Nephron (organoid): ENCODE results near the gene CDC42BPB.

Experiments
- H3K27ac Mint-ChIP-seq, 3 experiments: 2 replicates each; pipeline ENCODE4 v1.8.0; 2020; ENCODE audit warnings: mixed read lengths in 3 of 3, mild to moderate bottlenecking in 2 of 3, moderate library complexity in 1 of 3
- H3K27me3 Mint-ChIP-seq: 2 replicates; pipeline ENCODE4 v1.8.0; 2021; ENCODE audit warnings: low read depth, mild to moderate bottlenecking, moderate library complexity, mixed read lengths
- H3K36me3 Mint-ChIP-seq: 2 replicates; pipeline ENCODE4 v1.8.0; 2020; ENCODE audit warnings: low read depth, mixed read lengths
- H3K4me1 Mint-ChIP-seq: 2 replicates; pipeline ENCODE4 v1.8.0; 2020; ENCODE audit warnings: mixed read lengths
- H3K4me3 Mint-ChIP-seq, 3 experiments: 2 replicates each; pipeline ENCODE4 v1.8.0; 2020; ENCODE audit warnings: mild to moderate bottlenecking in 3 of 3, mixed read lengths in 3 of 3, moderate library complexity in 2 of 3
- H3K9me3 Mint-ChIP-seq: 2 replicates; pipeline ENCODE4 v1.8.0; 2020; ENCODE audit warnings: mixed read lengths
- TF ChIP-seq, protein P1 (sequence below), 3 experiments: fragments of 200-600 bp; sonication (generic); IDR thresholded peaks; one replicate each; pipeline ENCODE4 v1.5.0; 2021; ENCODE audit warnings: antibody characterized with exemption in 3 of 3; ENCODE audit not compliant: unreplicated experiment in 3 of 3

Gene CDC42BPB

DNA sequence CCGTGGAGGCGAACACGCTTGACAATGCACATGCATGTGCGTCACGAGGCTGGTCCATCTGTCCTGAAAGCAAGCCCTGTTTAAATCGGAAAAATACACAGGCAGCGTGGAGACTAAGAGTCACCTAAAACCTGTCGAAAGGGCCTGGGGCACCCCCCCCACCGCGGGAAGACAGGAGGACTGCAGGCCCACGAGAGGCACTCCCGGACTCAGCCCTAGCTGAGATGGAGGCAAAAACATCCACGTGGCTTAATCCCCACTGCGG is 54.1 kb downstream of the CDC42BPB start:
- H3K27ac Mint-ChIP-seq: no peak overlapping the region
- H3K4me1 Mint-ChIP-seq: no peaks in the 10 kb centered on the region
- peaks cover 47% of the 10 kb centered on the region for H3K36me3 Mint-ChIP-seq
- no peaks in the 10 kb centered on the region for H3K9me3 Mint-ChIP-seq
- TF ChIP-seq, protein P1, sequence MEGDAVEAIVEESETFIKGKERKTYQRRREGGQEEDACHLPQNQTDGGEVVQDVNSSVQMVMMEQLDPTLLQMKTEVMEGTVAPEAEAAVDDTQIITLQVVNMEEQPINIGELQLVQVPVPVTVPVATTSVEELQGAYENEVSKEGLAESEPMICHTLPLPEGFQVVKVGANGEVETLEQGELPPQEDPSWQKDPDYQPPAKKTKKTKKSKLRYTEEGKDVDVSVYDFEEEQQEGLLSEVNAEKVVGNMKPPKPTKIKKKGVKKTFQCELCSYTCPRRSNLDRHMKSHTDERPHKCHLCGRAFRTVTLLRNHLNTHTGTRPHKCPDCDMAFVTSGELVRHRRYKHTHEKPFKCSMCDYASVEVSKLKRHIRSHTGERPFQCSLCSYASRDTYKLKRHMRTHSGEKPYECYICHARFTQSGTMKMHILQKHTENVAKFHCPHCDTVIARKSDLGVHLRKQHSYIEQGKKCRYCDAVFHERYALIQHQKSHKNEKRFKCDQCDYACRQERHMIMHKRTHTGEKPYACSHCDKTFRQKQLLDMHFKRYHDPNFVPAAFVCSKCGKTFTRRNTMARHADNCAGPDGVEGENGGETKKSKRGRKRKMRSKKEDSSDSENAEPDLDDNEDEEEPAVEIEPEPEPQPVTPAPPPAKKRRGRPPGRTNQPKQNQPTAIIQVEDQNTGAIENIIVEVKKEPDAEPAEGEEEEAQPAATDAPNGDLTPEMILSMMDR (IDR thresholded peaks at IDR 0.05; ENCODE audit: unreplicated experiment in 3 of 3): no peak
- no peaks in the 10 kb centered on the region for H3K27me3 Mint-ChIP-seq
- no peak overlapping the region for H3K4me3 Mint-ChIP-seq

DNA sequence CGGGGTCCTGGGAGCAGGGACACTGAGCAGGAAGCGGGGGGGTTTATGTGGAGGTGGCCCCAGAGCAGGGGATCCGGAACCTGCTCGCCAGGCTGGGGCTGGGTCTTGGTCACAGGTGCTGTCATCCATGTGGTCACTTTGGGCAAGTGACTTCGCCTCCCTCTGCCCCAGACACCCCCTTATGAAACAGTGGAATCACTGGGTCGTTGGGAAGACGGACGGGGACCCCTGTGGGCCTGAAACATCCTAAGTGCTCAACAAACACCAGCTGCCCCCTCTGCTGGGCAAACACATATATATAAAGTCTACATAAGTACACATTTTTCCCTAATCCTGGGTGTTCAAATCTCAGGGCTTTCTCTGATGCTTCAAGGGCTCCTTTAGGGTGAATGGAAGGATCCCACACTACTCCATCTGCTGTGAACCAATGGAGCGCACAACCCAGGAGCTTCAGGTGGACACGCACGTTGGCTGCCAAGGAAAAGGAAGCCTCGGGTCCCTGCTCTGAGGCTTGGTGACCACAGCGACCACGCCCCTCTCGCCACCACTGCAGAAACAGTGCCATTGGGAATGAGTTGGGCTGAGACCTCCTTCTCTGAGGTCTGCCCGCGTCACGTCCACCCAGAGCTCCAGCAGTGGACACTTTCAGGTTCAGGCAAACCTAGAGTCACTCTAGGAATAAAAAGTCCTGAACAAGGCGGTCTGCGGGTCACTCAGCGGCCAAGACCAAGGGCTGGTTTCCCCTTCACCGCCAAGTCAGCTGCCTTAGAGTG is 54.6 kb downstream of the CDC42BPB start:
- Mint-ChIP-seq H3K27ac (no peak overlapping the region), H3K36me3 (peaks cover 47% of the 10 kb centered on the region)

DNA sequence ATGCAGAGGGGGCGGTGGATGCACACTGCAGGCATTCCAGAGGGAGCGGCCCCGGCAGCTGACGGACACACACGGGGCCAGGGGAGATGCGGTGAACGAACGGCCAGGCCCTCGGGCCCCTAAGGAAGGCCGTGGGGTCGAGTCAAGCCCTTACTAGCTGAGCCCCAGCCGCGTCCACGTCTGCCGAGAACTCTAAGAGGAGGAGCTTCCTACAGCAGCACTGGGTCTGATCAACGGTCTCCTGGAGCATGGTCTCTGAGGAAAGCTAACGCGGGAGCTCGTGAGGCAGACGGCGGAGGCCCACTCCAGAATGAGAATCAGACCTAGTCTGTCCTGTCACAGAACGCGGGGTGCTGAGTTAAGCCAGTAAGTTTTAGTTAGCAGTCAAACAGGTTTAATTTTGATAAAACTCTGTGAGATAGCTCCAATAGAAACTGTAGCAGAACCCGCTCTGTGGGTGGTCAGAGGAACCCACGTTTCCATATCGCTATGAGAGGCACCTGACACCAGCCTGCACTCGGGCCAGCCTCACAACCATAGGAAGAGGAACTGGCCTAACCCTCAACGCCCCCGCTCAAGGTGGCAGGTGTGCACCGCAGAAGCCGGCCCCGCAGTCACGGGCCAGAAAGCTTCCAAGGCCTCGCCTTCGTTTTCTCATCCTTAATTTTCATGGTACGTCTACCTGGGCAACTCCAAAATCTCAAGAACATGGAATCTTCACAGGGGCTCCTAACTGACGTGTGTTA is 55.5 kb downstream of the CDC42BPB start:
- no peak overlapping the region for H3K4me3 Mint-ChIP-seq
- H3K27me3 Mint-ChIP-seq: no peaks in the 10 kb centered on the region

More for the DNA sequence above, 54.6 kb downstream of the CDC42BPB start:
- Mint-ChIP-seq H3K27me3 (no peaks in the 10 kb centered on the region), H3K4me1 (no peaks in the 10 kb centered on the region), H3K4me3 (no peak overlapping the region), H3K9me3 (no peaks in the 10 kb centered on the region)
- TF ChIP-seq, protein P1 (IDR thresholded peaks at IDR 0.05; ENCODE audit: unreplicated experiment in 3 of 3): no peak

DNA sequence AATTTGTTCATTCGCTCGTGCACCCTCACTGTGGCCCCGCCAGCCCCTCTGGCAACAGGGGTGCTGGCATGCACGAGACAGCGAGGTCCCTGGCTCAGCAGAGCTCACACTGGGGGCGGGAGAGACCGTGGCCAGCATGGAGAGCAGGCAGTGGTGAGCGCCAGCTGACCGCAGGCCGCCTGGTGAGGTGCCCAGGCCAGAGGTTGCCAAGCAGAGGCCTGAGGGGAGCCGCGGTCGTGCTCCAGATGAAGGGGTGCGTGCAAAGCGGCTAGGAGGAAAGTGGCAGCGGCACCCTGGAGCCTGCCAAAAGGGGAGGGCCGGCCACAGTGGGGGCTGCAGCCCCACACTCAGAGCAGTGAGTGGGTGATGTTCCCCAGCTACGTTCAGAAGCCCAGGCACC is 56.1 kb downstream of the CDC42BPB start:
- no peak overlapping the region for H3K27ac Mint-ChIP-seq
- H3K36me3 Mint-ChIP-seq: peaks cover 49% of the 10 kb centered on the region
- TF ChIP-seq, protein P1 (IDR thresholded peaks at IDR 0.05; ENCODE audit: unreplicated experiment in 3 of 3): no peak

More for the DNA sequence above, 55.5 kb downstream of the CDC42BPB start:
- TF ChIP-seq, protein P1 (IDR thresholded peaks at IDR 0.05; ENCODE audit: unreplicated experiment in 3 of 3): no peak
- no peak overlapping the region for H3K27ac Mint-ChIP-seq
- H3K4me1 Mint-ChIP-seq: no peaks in the 10 kb centered on the region
- peaks cover 47% of the 10 kb centered on the region for H3K36me3 Mint-ChIP-seq
- no peaks in the 10 kb centered on the region for H3K9me3 Mint-ChIP-seq

DNA sequence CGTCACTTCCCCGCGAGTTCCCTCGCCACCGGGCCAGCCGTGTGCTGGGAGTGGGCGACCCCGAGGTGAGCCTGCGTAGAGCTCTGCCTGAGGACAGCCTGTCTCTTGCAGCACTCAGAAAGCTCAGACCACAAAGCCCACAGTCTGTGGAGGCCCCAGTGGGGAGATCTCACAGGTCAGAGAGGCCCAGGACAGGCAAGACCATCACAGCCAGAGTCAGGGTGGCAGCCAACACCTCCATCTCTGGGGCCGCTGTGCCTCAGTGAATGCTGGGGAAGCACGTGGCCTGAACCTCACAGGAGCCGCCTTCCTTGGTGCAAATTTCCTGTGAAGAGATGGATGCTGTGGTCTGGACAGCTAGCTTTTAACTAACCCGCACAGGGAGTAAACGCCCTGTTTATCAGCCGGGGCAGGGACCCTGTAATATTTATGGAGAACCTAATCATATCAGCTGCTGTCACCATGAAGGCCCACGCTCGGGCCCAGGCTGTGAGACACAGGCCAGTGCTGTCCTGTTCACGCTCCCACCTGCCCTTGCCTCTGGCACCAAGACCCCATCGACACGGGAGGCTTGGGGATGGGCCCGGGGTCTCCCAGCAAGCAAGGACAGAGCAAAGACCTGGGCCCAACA is 56.9 kb downstream of the CDC42BPB start:
- Mint-ChIP-seq H3K27me3 (no peaks in the 10 kb centered on the region), H3K4me1 (no peaks in the 10 kb centered on the region), H3K36me3 (peaks cover 57% of the 10 kb centered on the region), H3K9me3 (no peaks in the 10 kb centered on the region), H3K27ac (no peak overlapping the region), H3K4me3 (no peak overlapping the region)
- TF ChIP-seq, protein P1 (IDR thresholded peaks at IDR 0.05; ENCODE audit: unreplicated experiment in 3 of 3): no peak

More for the DNA sequence above, 56.1 kb downstream of the CDC42BPB start:
- Mint-ChIP-seq H3K9me3 (no peaks in the 10 kb centered on the region), H3K27me3 (no peaks in the 10 kb centered on the region), H3K4me3 (no peak overlapping the region), H3K4me1 (no peaks in the 10 kb centered on the region)
